Stomach (tissue), 9 donors: ENCODE measurements around the gene TBX2. TPM values are rescaled to one million over a fixed set of nuclear protein-coding genes. Genes with fewer than 3 reads are reported as not detected.
A peak's percentile ranks its signal among the peaks of the same experiment; 100 is the strongest.

Experiments
- DNase-seq, 2 donors: peaks; one replicate each; pipeline versions ENCODE4 v3.0.0 to v3.0.0-alpha.2; 2013 to 2019
- H3K27ac ChIP-seq, 5 donors: fragments of 200-600 bp in 4 of 5; sonication (generic) in 4 of 5; one replicate each; pipeline ENCODE4 v1.5.1; 2013 to 2019; ENCODE audit warnings: mild to moderate bottlenecking in 1 of 5, moderate library complexity in 1 of 5
- H3K27me3 ChIP-seq, 3 donors: fragments of 200-600 bp; sonication (generic); one replicate each; pipeline ENCODE4 v1.5.1; 2017 to 2019; ENCODE audit warnings: mixed run types in 1 of 3
- H3K36me3 ChIP-seq, 4 donors: fragments of 200-600 bp; sonication (generic); 1 replicate in 3 of 4; 2 replicates in 1 of 4; pipeline ENCODE4 v1.5.1; 2016 to 2019
- H3K4me1 ChIP-seq, 4 donors: fragments of 200-600 bp; sonication (generic); one replicate each; pipeline ENCODE4 v1.5.1; 2016 to 2019
- H3K4me3 ChIP-seq, 4 donors: fragments of 200-600 bp; sonication (generic) in 3 of 4; one replicate each; pipeline ENCODE4 v1.5.1; 2016 to 2019; ENCODE audit warnings: mild to moderate bottlenecking in 1 of 4
- H3K9me3 ChIP-seq, 4 donors: fragments of 200-600 bp; sonication (generic); one replicate each; pipeline ENCODE4 v1.5.1; 2016 to 2019
- CTCF ChIP-seq, 7 experiments: fragments of 450-650 bp in 4 of 7; fragments of 200-600 bp in 3 of 7; sonication (generic) in 3 of 7; IDR thresholded peaks; one replicate each; pipeline ENCODE4 v1.5.1; 2016 to 2019; ENCODE audit warnings: antibody characterized with exemption in 7 of 7, control low read depth in 2 of 7, mild to moderate bottlenecking in 1 of 7
- EP300 ChIP-seq: sonication (generic); formaldehyde crosslinking; IDR thresholded peaks from one replicate; pipeline ENCODE4 v1.6.1; 2017; ENCODE audit warnings: antibody characterized with exemption
- POLR2A ChIP-seq, 4 donors: fragments of 450-650 bp; IDR thresholded peaks; one replicate each; pipeline ENCODE4 v1.6.1; 2016; ENCODE audit warnings: antibody characterized with exemption in 4 of 4, control low read depth in 2 of 4, mild to moderate bottlenecking in 1 of 4, moderate library complexity in 1 of 4
- POLR2AphosphoS5 ChIP-seq, 3 donors: sonication (generic); formaldehyde crosslinking; IDR thresholded peaks; one replicate each; pipeline ENCODE4 v1.6.1; 2016; ENCODE audit warnings: antibody characterized with exemption in 3 of 3
- WGBS, 5 donors: extraction: QIAGEN DNeasy Blood & Tissue Kit in 3 of 5; methylation state at CpG; one replicate each; pipeline versions ENCODE4 v1.1.5 to v1.1.7; 2013 to 2018; 5-methylcytosine and 5-hydroxymethylcytosine counted together
- intact Hi-C: fragments of 100-400 bp; cut with DNase I; formaldehyde crosslinking; loops from one replicate; pipeline ENCODE4 v1.15.1; 2023; ENCODE audit warnings: low total_unique reads
- polyA plus RNA-seq, 3 donors: library from polyadenylated mRNA; stranded (reverse); fragments of 200-250 nt; gene quantifications; one replicate each; pipeline ENCODE4 v1.2.3, GENCODE V29; 2013
- total RNA-seq, 5 donors: library from RNA; depleted of rRNA; stranded (reverse); fragments of >200 nt; gene quantifications; one replicate each; pipeline versions ENCODE4 v1.1.0 to v1.2.3, GENCODE V29; 2014 to 2016
- donor health status: healthy with polysubstance abuse.
- donor health status: Bipolar disorder and iron deficiency.
- donor health status: healthy.

Gene TBX2
- total and polyA plus RNA-seq, 8 donors, result 0.58 to 31.6 (median 22.1) TPM

- DNase-seq, result no peak
- Histone ChIP-seq H3K4me1 (peaks cover 32 to 77% (median 65%) of the 10 kb centered on the region in 4 donors), H3K36me3 (no peaks in the 10 kb centered on the region), H3K4me3 (peak overlapping the region; percentile 46 to 75 (median 65)), H3K9me3 (no peaks in the 10 kb centered on the region), H3K27ac (peak overlapping the region; percentile 22 to 93 (median 84)), H3K27me3 (peaks cover 5 to 81% (median 45%) of the 10 kb centered on the region in 3 donors)
- no peak for TF ChIP-seq POLR2A (IDR thresholded peaks at IDR 0.05)
- TF ChIP-seq CTCF (IDR thresholded peaks at IDR 0.05), result no peak
- no peak for TF ChIP-seq POLR2AphosphoS5 (IDR thresholded peaks at IDR 0.05)
- intact Hi-C loops, result loop anchor here (10.0 kb wide), 1 partner anchor 422 kb away; no protein-coding TSS in a partner anchor
- WGBS, 5 donors, result 13 to 17% (median 16%) methylated on average over 17 to 38 of the region's 38 CpGs
Measured at GRCh38 chr17:61412860-61413660, 13.4 kb downstream of the TBX2 start.

GRCh38 chr17:61413661-61414126 is 14.1 kb downstream of the TBX2 start:
- Histone ChIP-seq H3K4me1 (peaks cover 32 to 71% (median 59%) of the 10 kb centered on the region in 4 donors), H3K4me3 (peak overlapping the region in 3 of 4 donors; percentile 61 to 75 (median 69)), H3K27me3 (peaks cover 5 to 79% (median 39%) of the 10 kb centered on the region in 3 donors), H3K9me3 (no peaks in the 10 kb centered on the region), H3K36me3 (no peaks in the 10 kb centered on the region), H3K27ac (peak overlapping the region in 2 of 5 donors; percentile 85 to 93)
- peak; percentile 8 to 13 for DNase-seq
- 84 to 94% (median 89%) methylated on average over 8 of the region's 8 CpGs for WGBS, 5 donors
- intact Hi-C loops, result loop anchor here (10.0 kb wide), 1 partner anchor 421 kb away; no protein-coding TSS in a partner anchor
- TF ChIP-seq CTCF (IDR thresholded peaks at IDR 0.05) (no peak), POLR2A (IDR thresholded peaks at IDR 0.05) (no peak), POLR2AphosphoS5 (IDR thresholded peaks at IDR 0.05) (no peak), EP300 (no peak)

- H3K27me3 ChIP-seq, result peaks cover 5 to 73% (median 32%) of the 10 kb centered on the region in 3 donors
- H3K36me3 ChIP-seq, result no peaks in the 10 kb centered on the region
- H3K9me3 ChIP-seq, result no peaks in the 10 kb centered on the region
- H3K27ac ChIP-seq, result peak overlapping the region in 3 of 5 donors; percentile 4 to 34 (median 16)
- no peak overlapping the region for H3K4me3 ChIP-seq
- WGBS, 5 donors, result 59 to 76% (median 63%) methylated on average over 10 to 16 of the region's 16 CpGs
- H3K4me1 ChIP-seq, result peaks cover 32 to 65% (median 53%) of the 10 kb centered on the region in 4 donors
- TF ChIP-seq CTCF (IDR thresholded peaks at IDR 0.05) (no peak), POLR2A (IDR thresholded peaks at IDR 0.05) (no peak), POLR2AphosphoS5 (IDR thresholded peaks at IDR 0.05) (no peak), EP300 (no peak)
- intact Hi-C loops, result loop anchor here (10.0 kb wide), 1 partner anchor 420 kb away; no protein-coding TSS in a partner anchor
- peak; percentile 25 to 41 for DNase-seq
Measured at GRCh38 chr17:61414141-61414935, 14.7 kb downstream of the TBX2 start.

- Histone ChIP-seq H3K36me3 (no peaks in the 10 kb centered on the region), H3K4me1 (peaks cover 29 to 60% (median 49%) of the 10 kb centered on the region in 4 donors), H3K9me3 (no peaks in the 10 kb centered on the region), H3K27ac (peak overlapping the region in 2 of 5 donors; percentile 4 to 16), H3K27me3 (peaks cover 5 to 71% (median 29%) of the 10 kb centered on the region in 3 donors), H3K4me3 (no peak overlapping the region)
- WGBS, 5 donors, result 66 to 74% (median 71%) methylated on average over 5 of the region's 5 CpGs
- intact Hi-C loops, result loop anchor here (10.0 kb wide), 1 partner anchor 420 kb away; no protein-coding TSS in a partner anchor
- TF ChIP-seq CTCF (IDR thresholded peaks at IDR 0.05) (no peak), POLR2A (IDR thresholded peaks at IDR 0.05) (no peak)
- peak in 1 of 2 donors; percentile 18 for DNase-seq
Measured at GRCh38 chr17:61414936-61415251, 15.3 kb downstream of the TBX2 start.
